ENCODE measurements around the gene LARP4B. TPM values are rescaled to one million over a fixed set of nuclear protein-coding genes. Genes with fewer than 3 reads are reported as not detected.

The LARP4B gene
- total RNA-seq, 1 experiment from 2014 or later: 122 TPM

DNA sequence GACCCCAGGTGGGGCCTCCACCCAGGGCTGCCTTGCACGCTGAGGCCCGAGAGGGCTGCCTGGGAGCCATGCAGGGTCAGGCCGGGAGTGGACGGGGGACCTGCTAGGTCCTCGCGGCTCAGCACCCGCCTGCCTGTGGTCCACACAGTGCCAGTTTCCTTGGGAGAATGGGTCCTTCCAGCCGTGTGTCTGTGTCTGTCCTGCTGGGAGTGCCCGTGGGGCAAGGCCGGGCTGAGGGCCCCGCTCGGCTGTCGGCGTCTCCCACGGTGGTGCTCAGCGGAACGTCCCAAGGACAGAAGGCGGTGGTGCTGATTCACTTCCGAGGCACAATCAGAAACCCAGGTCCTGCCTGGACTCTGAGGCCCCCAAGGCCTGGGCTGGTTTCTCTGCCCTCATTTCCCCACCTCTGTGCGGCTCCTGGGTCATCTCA, 33.5 kb upstream of the LARP4B start:
- CTCF ChIA-PET: no interaction called here

More for the DNA sequence above, 33.5 kb upstream of the LARP4B start:
- ChIA-PET POLR2A (no interaction called here), RAD21 (ENCODE audit: low non-redundant PET in 1 of 2, low total read pairs in 2 of 2, uncharacterized antibody in 2 of 2, unreplicated experiment in 2 of 2) (no interaction called here)
- DNase-seq (ENCODE audit: low read depth, low spot score) (no peak), ATAC-seq (no peak)
- intact Hi-C loops (cut with micrococcal nuclease): no loop called here
- TF ChIP-seq POLR2AphosphoS5 (IDR thresholded peaks at IDR 0.05; ENCODE audit: low read depth, low read length) (no peak), POLR2A (IDR thresholded peaks at IDR 0.05; ENCODE audit: borderline replicate concordance, extremely low read depth, insufficient read depth, insufficient read length) (no peak), ZFX (IDR thresholded peaks at IDR 0.05) (no peak), SIN3A (IDR thresholded peaks at IDR 0.05; ENCODE audit: low read depth) (no peak), EZH2 (IDR thresholded peaks at IDR 0.05) (no peak), RAD21 (IDR thresholded peaks at IDR 0.05; ENCODE audit: low read depth) (no peak), TCF7L2 (IDR thresholded peaks at IDR 0.05; ENCODE audit: borderline replicate concordance, extremely low read depth, insufficient read depth, insufficient read length) (no peak), EGR1 (IDR thresholded peaks at IDR 0.05; ENCODE audit: low read depth) (no peak), JUND (IDR thresholded peaks at IDR 0.05) (no peak), CEBPB (IDR thresholded peaks at IDR 0.05; ENCODE audit: low read depth) (no peak), FOSL1 (IDR thresholded peaks at IDR 0.05; ENCODE audit: low read depth) (no peak), CBX3 (IDR thresholded peaks at IDR 0.05; ENCODE audit: low read depth) (no peak), ELF1 (IDR thresholded peaks at IDR 0.05; ENCODE audit: borderline replicate concordance, low read depth) (no peak), SP1 (IDR thresholded peaks at IDR 0.05; ENCODE audit: low read depth) (no peak)
- TF ChIP-seq, protein P1, sequence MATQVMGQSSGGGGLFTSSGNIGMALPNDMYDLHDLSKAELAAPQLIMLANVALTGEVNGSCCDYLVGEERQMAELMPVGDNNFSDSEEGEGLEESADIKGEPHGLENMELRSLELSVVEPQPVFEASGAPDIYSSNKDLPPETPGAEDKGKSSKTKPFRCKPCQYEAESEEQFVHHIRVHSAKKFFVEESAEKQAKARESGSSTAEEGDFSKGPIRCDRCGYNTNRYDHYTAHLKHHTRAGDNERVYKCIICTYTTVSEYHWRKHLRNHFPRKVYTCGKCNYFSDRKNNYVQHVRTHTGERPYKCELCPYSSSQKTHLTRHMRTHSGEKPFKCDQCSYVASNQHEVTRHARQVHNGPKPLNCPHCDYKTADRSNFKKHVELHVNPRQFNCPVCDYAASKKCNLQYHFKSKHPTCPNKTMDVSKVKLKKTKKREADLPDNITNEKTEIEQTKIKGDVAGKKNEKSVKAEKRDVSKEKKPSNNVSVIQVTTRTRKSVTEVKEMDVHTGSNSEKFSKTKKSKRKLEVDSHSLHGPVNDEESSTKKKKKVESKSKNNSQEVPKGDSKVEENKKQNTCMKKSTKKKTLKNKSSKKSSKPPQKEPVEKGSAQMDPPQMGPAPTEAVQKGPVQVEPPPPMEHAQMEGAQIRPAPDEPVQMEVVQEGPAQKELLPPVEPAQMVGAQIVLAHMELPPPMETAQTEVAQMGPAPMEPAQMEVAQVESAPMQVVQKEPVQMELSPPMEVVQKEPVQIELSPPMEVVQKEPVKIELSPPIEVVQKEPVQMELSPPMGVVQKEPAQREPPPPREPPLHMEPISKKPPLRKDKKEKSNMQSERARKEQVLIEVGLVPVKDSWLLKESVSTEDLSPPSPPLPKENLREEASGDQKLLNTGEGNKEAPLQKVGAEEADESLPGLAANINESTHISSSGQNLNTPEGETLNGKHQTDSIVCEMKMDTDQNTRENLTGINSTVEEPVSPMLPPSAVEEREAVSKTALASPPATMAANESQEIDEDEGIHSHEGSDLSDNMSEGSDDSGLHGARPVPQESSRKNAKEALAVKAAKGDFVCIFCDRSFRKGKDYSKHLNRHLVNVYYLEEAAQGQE (IDR thresholded peaks at IDR 0.05; ENCODE audit: low read depth): no peak
- TF ChIP-seq, protein P2, sequence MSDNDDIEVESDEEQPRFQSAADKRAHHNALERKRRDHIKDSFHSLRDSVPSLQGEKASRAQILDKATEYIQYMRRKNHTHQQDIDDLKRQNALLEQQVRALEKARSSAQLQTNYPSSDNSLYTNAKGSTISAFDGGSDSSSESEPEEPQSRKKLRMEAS (IDR thresholded peaks at IDR 0.05): no peak
- TF ChIP-seq, protein P3, sequence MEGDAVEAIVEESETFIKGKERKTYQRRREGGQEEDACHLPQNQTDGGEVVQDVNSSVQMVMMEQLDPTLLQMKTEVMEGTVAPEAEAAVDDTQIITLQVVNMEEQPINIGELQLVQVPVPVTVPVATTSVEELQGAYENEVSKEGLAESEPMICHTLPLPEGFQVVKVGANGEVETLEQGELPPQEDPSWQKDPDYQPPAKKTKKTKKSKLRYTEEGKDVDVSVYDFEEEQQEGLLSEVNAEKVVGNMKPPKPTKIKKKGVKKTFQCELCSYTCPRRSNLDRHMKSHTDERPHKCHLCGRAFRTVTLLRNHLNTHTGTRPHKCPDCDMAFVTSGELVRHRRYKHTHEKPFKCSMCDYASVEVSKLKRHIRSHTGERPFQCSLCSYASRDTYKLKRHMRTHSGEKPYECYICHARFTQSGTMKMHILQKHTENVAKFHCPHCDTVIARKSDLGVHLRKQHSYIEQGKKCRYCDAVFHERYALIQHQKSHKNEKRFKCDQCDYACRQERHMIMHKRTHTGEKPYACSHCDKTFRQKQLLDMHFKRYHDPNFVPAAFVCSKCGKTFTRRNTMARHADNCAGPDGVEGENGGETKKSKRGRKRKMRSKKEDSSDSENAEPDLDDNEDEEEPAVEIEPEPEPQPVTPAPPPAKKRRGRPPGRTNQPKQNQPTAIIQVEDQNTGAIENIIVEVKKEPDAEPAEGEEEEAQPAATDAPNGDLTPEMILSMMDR (IDR thresholded peaks at IDR 0.05 in 2 of 3, conservative IDR thresholded peaks at IDR 0.05 in 1 of 3; ENCODE audit: borderline replicate concordance in 1 of 3, insufficient read depth in 1 of 3, low read depth in 2 of 3, low read length in 2 of 3): no peak
- no TSS peak for BruUV-seq (replicated peaks)
- H3K4me2 ChIP-seq (ENCODE audit: low read length): no peak overlapping the region
- no peaks in the 10 kb centered on the region for H3K79me2 ChIP-seq (ENCODE audit: insufficient read depth, low read length)
- H3K36me3 ChIP-seq (ENCODE audit: control insufficient read depth in 1 of 2, insufficient read depth in 2 of 2, low read length in 2 of 2): no peaks in the 10 kb centered on the region
- no peaks in the 10 kb centered on the region for H3K9me3 ChIP-seq (ENCODE audit: control insufficient read depth in 1 of 2, insufficient read depth in 1 of 2, low read depth in 1 of 2, low read length in 2 of 2)
- no peaks in the 10 kb centered on the region for H4K20me1 ChIP-seq (ENCODE audit: insufficient read depth)
- no peaks in the 10 kb centered on the region for H3K4me1 ChIP-seq (ENCODE audit: control insufficient read depth in 1 of 2, insufficient read depth in 2 of 2, low read length in 2 of 2)
- no peaks in the 10 kb centered on the region; the same call in 1 of the 2 replicates for H3K27me3 ChIP-seq (ENCODE audit: insufficient read depth, low read length)
- H3K4me3 ChIP-seq (replicated peaks in 1 of 2; ENCODE audit: low read depth in 1 of 2, low read length in 2 of 2): no peak overlapping the region
- H3K9ac ChIP-seq (ENCODE audit: low read length): no peak overlapping the region
- H2AFZ ChIP-seq (ENCODE audit: low read depth, low read length, poor library complexity, severe bottlenecking): no peak overlapping the region
- H3K9me2 ChIP-seq (ENCODE audit: insufficient read depth): no peaks in the 10 kb centered on the region
- no peak overlapping the region for H3K27ac ChIP-seq (ENCODE audit: low read depth, low read length)

Data from HCT116 (cell line).